K562 (cell line): ENCODE measurements around the gene EVL.

Experiments
- BCOR ChIP-seq: fragments of 450-650 bp; IDR thresholded peaks from 2 replicates; pipeline ENCODE4 v1.6.1; 2016
- RAD21 ChIP-seq, 2 experiments: fragments of 250-450 bp in 1 of 2; fragments of 450-650 bp in 1 of 2; sonication (Bioruptor Pico) in 1 of 2; formaldehyde crosslinking in 1 of 2; IDR thresholded peaks in 1 of 2; conservative IDR thresholded peaks in 1 of 2; 2 replicates each; pipeline versions ENCODE4 v1.4.0 to v1.8.0; 2020 to 2022; ENCODE audit warnings: mild to moderate bottlenecking in 2 of 2, moderate library complexity in 1 of 2
- RNF2 ChIP-seq: sonication (generic); IDR thresholded peaks from 2 replicates; pipeline ENCODE4 v1.6.1; 2016
- TF ChIP-seq, protein P1 (sequence below): sonication (generic); formaldehyde crosslinking; IDR thresholded peaks from 2 replicates; pipeline ENCODE4 v1.8.0; 2023; ENCODE audit warnings: mild to moderate bottlenecking, missing genetic modification reagents
- TF ChIP-seq, protein P2 (sequence below), 3 experiments: IDR thresholded peaks in 2 of 3; conservative IDR thresholded peaks in 1 of 3; 2 replicates each; pipeline ENCODE4 v1.5.1; 2011 to 2012; ENCODE audit warnings: low read length in 3 of 3, mild to moderate bottlenecking in 3 of 3, control low read depth in 2 of 3, improper control_type of control experiment in 1 of 3, inconsistent platforms in 1 of 3, low read depth in 1 of 3, mixed read lengths in 1 of 3, moderate library complexity in 1 of 3; ENCODE audit not compliant: insufficient read depth in 2 of 3

DNA sequence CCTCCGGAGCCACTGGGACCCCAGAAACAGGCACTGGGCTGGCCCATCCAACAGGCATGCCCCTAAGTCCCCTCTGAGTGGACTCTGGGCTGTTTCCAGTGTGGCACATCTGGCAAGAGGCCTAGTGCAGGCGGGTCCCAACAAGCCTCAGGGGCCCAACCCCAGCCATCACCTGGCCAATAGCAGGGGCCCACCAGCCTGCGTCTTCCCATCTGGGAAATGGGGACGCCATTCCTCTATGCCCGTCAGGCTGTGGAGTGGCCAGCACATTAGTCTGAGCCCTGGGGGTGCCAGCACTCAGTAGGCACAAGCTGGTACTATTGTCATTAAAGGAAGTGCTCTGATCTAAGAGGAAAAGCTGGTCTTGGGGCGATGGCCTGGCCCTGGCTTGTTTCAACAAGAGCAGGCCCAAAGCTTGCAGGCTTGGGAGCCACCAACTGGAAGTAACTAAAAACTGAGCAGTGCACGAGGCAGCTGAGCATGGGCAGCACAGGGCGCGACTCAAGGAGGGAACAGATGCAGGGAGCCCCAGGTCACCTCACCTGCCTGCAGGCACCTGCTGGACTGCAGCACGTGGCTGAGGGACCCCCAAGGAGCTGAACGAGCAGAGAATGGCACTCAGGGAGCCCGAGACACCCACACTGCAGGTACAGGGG lies 85.8 kb downstream of the EVL start:
- TF ChIP-seq RNF2 (no peak), BCOR (no peak), RAD21 (CRISPR knock-in tag; conservative IDR thresholded peaks at IDR 0.05 in 1 of 2, IDR thresholded peaks at IDR 0.05 in 1 of 2) (no peak)
- TF ChIP-seq, protein P1, sequence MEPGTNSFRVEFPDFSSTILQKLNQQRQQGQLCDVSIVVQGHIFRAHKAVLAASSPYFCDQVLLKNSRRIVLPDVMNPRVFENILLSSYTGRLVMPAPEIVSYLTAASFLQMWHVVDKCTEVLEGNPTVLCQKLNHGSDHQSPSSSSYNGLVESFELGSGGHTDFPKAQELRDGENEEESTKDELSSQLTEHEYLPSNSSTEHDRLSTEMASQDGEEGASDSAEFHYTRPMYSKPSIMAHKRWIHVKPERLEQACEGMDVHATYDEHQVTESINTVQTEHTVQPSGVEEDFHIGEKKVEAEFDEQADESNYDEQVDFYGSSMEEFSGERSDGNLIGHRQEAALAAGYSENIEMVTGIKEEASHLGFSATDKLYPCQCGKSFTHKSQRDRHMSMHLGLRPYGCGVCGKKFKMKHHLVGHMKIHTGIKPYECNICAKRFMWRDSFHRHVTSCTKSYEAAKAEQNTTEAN (CRISPR knock-in tag): no peak
- TF ChIP-seq, protein P2, sequence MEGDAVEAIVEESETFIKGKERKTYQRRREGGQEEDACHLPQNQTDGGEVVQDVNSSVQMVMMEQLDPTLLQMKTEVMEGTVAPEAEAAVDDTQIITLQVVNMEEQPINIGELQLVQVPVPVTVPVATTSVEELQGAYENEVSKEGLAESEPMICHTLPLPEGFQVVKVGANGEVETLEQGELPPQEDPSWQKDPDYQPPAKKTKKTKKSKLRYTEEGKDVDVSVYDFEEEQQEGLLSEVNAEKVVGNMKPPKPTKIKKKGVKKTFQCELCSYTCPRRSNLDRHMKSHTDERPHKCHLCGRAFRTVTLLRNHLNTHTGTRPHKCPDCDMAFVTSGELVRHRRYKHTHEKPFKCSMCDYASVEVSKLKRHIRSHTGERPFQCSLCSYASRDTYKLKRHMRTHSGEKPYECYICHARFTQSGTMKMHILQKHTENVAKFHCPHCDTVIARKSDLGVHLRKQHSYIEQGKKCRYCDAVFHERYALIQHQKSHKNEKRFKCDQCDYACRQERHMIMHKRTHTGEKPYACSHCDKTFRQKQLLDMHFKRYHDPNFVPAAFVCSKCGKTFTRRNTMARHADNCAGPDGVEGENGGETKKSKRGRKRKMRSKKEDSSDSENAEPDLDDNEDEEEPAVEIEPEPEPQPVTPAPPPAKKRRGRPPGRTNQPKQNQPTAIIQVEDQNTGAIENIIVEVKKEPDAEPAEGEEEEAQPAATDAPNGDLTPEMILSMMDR (IDR thresholded peaks at IDR 0.05 in 2 of 3, conservative IDR thresholded peaks at IDR 0.05 in 1 of 3; ENCODE audit: insufficient read depth in 2 of 3, low read depth in 1 of 3, low read length in 3 of 3): no peak
